ENCODE measurements around the gene WNT3.

Gene WNT3

DNA sequence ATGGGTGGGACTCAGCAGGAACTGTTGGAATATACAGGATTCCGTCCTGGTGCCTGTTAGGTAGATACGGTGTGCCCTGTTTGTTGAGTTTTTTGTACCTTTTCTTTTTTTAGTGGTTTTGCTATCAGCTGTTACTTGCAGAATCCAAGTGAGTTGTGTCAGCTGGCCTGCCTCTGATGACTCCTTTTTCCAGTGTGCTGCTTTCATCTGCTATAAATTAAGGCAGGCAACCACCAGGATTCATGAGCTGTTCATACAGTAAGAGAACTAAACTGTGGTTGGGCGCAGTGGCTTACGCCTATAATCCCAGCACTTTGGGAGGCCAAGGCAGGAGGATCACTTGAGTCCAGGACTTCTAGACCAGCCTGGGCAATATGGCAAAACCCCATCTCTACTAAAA lies 79.9 kb downstream of the WNT3 start:
- Histone ChIP-seq H3K9ac (ENCODE audit: low read length) (no peak overlapping the region), H3K27ac (ENCODE audit: low read depth, low read length) (no peak overlapping the region), H3K27me3 (ENCODE audit: control insufficient read depth, insufficient read depth, low read length) (no peaks in the 10 kb centered on the region), H3K36me3 (ENCODE audit: control insufficient read depth, insufficient read depth, low read length) (peaks cover 2% of the 10 kb centered on the region), H3K4me1 (ENCODE audit: control insufficient read depth, insufficient read depth, low read length) (no peaks in the 10 kb centered on the region), H3K4me3 (ENCODE audit: low read length) (no peak overlapping the region)

DNA sequence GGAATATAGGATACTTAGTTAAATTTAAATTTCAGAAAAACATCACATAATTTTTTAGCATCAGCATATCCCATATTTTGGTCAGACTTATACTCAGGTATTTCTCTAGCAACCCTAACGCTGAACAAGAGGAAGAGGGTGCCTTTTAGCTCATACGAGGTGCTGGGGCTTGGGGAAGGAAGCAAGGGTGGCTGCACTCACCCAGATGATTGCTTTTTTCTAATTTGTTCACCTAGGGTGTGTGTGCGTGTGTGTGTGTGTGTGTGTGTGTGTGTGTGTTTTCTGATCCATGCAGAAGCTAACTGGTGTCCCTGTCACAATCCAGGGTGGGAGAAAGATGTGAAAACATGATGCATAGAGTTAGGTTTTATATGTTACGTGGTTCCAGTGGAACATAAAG lies 81.2 kb downstream of the WNT3 start:
- Histone ChIP-seq H3K27ac (ENCODE audit: low read depth, low read length) (no peak overlapping the region), H3K9ac (ENCODE audit: low read length) (no peak overlapping the region), H3K4me3 (ENCODE audit: low read length) (no peak overlapping the region), H3K4me1 (ENCODE audit: control insufficient read depth, insufficient read depth, low read length) (no peaks in the 10 kb centered on the region), H3K27me3 (ENCODE audit: control insufficient read depth, insufficient read depth, low read length) (no peaks in the 10 kb centered on the region), H3K36me3 (ENCODE audit: control insufficient read depth, insufficient read depth, low read length) (peaks cover 2% of the 10 kb centered on the region)

DNA sequence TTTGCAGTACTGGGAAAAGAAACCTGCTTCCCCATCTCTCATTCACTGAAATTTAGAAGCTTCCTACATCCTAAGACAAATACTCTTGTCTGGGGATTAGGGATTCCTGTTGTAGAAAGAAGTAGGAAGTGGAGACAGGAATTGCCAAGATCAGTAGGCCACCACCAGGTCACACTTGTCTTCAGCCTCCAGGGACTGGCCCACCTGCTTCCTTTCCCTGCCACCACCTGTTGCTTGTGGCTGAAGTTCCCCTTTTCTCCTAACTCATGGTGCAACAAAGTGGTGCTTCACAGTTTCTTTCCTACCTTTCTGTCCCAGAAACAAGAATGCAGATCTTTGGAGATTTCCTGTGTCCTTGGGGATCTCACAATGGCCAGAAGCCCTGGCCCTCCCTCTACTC lies 82.4 kb downstream of the WNT3 start:
- Histone ChIP-seq H3K27me3 (ENCODE audit: control insufficient read depth, insufficient read depth, low read length) (no peaks in the 10 kb centered on the region), H3K27ac (ENCODE audit: low read depth, low read length) (no peak overlapping the region), H3K4me3 (ENCODE audit: low read length) (no peak overlapping the region), H3K9ac (ENCODE audit: low read length) (no peak overlapping the region), H3K36me3 (ENCODE audit: control insufficient read depth, insufficient read depth, low read length) (peaks cover 2% of the 10 kb centered on the region), H3K4me1 (ENCODE audit: control insufficient read depth, insufficient read depth, low read length) (no peaks in the 10 kb centered on the region)

DNA sequence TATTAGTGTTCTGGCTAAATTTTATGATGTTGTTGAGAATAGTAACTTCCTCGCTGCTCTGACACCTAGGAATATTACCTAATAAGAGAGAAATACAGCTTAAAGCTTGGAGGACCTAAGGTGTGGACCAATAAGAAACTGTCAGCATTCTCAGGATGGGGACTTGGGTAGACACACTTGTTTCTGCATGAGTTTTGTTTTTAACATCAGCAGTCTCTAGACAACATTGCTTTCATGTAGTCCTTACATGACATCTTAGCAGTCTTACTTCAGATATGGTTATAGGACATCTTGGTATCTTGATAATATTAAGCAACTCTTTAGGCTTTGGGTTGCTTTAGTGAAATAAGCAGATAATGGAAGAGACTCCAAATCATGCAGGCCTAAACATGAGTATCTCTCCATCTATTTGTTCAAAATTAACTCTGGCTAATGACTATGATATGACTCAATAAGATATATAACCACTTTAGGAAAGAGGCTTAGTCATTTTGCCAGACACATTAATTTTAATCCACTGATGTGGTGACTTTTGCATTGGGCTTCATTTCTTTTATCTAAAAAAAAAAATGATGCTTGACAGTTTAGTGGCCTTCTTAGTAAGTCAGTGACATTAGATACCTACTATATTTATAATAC lies 84.5 kb downstream of the WNT3 start:
- H3K27me3 ChIP-seq (ENCODE audit: control insufficient read depth, insufficient read depth, low read length) = no peaks in the 10 kb centered on the region
- peaks cover 2% of the 10 kb centered on the region for H3K36me3 ChIP-seq (ENCODE audit: control insufficient read depth, insufficient read depth, low read length)
- no peaks in the 10 kb centered on the region for H3K4me1 ChIP-seq (ENCODE audit: control insufficient read depth, insufficient read depth, low read length)
- no peak overlapping the region for H3K9ac ChIP-seq (ENCODE audit: low read length)
- no peak overlapping the region for H3K27ac ChIP-seq (ENCODE audit: low read depth, low read length)
- no peak overlapping the region for H3K4me3 ChIP-seq (ENCODE audit: low read length)

DNA sequence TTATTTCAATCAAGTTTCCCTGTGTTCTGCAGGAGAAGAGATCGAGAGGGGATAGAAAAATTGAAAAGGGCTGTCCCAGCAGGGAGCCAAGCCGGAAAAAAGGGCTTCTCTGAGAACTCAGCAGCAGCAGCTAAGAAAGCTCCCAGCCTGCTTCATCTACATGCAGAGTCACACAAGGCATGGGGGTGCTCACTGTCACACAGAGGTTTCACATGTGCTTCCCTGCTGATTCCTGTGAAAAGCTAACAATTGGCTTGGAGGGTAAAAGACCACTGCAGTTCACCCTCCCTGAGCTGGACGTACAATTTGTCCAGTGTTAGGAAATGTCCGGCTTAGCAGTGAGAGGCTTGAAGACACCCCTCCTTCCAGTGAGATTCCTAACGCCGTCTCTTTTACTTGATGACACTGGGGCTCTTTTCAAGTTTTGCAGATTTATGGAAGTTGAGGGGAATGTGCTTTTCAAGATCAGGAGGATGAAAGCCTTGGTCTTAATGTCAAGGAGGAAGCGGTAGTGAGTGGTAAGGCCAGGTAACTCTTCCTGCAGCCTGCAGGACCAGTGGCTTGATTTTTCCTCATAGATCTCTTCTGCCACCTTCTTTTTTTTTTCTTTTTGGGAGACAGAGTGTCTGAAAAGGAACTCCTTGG lies 85.6 kb downstream of the WNT3 start:
- H3K9ac ChIP-seq (ENCODE audit: low read length) = no peak overlapping the region
- H3K27me3 ChIP-seq (ENCODE audit: control insufficient read depth, insufficient read depth, low read length) = no peaks in the 10 kb centered on the region
- H3K27ac ChIP-seq (ENCODE audit: low read depth, low read length) = no peak overlapping the region
- no peak overlapping the region for H3K4me3 ChIP-seq (ENCODE audit: low read length)
- no peaks in the 10 kb centered on the region for H3K4me1 ChIP-seq (ENCODE audit: control insufficient read depth, insufficient read depth, low read length)
- peaks cover 2% of the 10 kb centered on the region for H3K36me3 ChIP-seq (ENCODE audit: control insufficient read depth, insufficient read depth, low read length)

DNA sequence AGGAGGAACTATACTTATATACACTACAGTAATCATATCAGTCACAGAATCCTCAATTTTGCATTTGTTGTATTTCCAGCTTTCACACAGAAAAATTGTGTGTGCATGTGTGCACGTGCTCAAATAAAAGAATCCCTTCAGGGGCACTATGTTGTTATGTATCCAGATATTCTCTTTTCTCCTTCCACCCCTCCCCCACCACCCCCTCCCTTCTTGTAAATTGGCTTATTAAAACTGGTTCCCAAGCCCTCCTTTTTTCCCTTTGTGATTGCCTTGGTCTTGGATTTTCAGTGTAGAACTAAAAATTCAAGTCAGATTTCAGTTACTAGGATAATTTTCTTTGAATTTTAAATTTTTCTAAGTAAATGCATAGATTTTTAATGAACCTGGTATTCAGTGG lies 86.3 kb downstream of the WNT3 start:
- H3K27me3 ChIP-seq (ENCODE audit: control insufficient read depth, insufficient read depth, low read length) = no peaks in the 10 kb centered on the region
- no peaks in the 10 kb centered on the region for H3K4me1 ChIP-seq (ENCODE audit: control insufficient read depth, insufficient read depth, low read length)
- H3K27ac ChIP-seq (ENCODE audit: low read depth, low read length) = no peak overlapping the region
- peaks cover 2% of the 10 kb centered on the region for H3K36me3 ChIP-seq (ENCODE audit: control insufficient read depth, insufficient read depth, low read length)
- no peak overlapping the region for H3K9ac ChIP-seq (ENCODE audit: low read length)
- H3K4me3 ChIP-seq (ENCODE audit: low read length) = no peak overlapping the region

DNA sequence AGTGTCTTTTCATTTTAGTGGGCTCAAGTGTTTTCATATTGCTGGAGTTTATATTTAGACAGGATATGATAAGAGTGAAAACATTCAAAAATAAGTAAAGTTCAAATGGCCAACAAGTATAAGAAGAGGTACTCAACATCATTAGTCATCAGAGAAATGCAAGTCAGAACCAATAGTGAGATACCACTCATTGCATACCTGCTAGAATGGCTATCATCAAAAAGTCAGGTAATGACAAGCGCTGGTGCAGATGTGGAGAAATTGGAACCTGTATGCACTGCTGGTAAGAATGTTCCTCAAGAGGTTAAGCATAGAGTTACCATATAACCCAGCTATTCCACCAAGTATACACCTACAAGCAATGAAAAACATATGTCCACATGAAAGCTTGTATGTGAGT lies 87.8 kb downstream of the WNT3 start:
- Histone ChIP-seq H3K4me1 (ENCODE audit: control insufficient read depth, insufficient read depth, low read length) (no peaks in the 10 kb centered on the region), H3K4me3 (ENCODE audit: low read length) (no peak overlapping the region), H3K36me3 (ENCODE audit: control insufficient read depth, insufficient read depth, low read length) (no peaks in the 10 kb centered on the region), H3K27me3 (ENCODE audit: control insufficient read depth, insufficient read depth, low read length) (no peaks in the 10 kb centered on the region), H3K9ac (ENCODE audit: low read length) (no peak overlapping the region), H3K27ac (ENCODE audit: low read depth, low read length) (no peak overlapping the region)

DNA sequence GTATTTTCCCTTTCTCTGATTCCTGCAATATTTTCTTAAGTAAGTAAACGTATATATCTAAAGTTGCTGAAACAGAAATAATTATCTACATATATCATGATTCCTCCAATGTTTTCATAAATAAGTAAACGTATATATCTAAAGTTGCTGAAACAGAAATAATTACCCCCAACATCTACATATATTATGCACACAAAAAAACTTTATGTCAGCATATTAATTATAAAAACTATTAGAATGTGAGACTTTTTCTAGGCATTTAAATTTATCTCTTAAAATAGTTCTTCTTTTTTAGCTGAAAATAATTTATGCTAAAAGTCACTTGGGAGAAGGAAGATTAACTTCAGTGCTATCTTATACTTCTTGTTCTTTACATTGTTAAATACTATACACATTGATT lies 88.5 kb downstream of the WNT3 start:
- Histone ChIP-seq H3K27me3 (ENCODE audit: control insufficient read depth, insufficient read depth, low read length) (no peaks in the 10 kb centered on the region), H3K36me3 (ENCODE audit: control insufficient read depth, insufficient read depth, low read length) (no peaks in the 10 kb centered on the region), H3K9ac (ENCODE audit: low read length) (no peak overlapping the region), H3K4me3 (ENCODE audit: low read length) (no peak overlapping the region), H3K4me1 (ENCODE audit: control insufficient read depth, insufficient read depth, low read length) (no peaks in the 10 kb centered on the region), H3K27ac (ENCODE audit: low read depth, low read length) (no peak overlapping the region)

DNA sequence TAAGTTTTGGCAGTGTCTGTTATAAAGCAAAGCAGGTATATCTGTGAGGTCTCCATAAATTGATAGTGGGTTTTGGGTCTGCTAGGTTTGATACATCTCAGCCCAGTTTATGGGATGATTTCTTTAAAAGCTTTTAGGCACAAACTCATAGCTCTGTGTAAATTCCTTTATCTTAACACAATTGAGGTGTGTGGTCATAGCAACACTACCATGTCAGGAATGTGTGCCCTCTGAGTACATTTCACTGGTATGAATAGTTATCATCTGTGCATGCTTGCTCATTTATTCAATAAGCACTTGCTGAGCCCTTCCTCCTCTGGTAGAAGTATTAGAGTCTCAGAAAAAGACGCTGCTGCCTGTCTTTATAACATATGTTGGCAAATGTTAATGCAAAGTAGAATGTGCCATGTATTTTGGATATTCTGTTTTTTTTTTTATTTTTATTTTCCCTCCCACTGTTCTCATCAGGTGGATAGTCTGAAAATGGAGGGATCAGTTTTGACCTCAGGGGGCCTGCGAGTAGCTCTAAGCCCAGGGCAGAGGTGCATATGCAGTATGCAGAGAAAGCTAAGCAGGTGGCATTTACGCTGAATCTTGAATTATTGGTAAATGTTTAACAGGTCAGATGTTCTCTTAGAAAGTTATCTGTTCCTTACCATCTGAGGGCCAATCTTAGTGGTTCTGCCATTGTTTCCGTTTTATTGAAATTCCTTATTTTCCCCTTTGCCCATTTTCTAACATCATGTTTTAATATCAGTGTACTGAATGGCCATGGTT lies 90.7 kb downstream of the WNT3 start:
- H3K36me3 ChIP-seq (ENCODE audit: control insufficient read depth, insufficient read depth, low read length) = no peaks in the 10 kb centered on the region
- H3K27ac ChIP-seq (ENCODE audit: low read depth, low read length) = no peak overlapping the region
- H3K9ac ChIP-seq (ENCODE audit: low read length) = no peak overlapping the region

DNA sequence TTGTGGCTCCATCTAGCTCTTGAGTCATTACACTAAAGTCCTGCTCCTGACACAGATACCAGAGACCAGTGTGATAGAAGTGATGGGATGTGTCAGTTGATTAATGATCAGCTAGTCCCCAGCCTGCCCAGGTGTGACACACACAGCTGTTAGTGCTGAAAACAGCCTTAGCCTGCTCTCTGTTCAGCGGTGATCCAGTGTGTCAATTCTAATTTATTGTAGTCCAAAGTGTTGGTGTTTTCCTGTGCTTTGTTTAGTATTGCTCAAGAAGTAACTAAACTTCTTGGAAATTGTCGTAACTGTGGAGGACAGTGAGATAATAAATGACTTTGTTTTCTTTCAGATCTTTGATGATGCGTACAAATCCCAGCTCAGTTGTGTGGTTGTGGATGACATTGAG lies 92.3 kb downstream of the WNT3 start:
- H3K27me3 ChIP-seq (ENCODE audit: control insufficient read depth, insufficient read depth, low read length) = no peaks in the 10 kb centered on the region
- H3K27ac ChIP-seq (ENCODE audit: low read depth, low read length) = no peak overlapping the region
- no peak overlapping the region for H3K4me3 ChIP-seq (ENCODE audit: low read length)
- no peaks in the 10 kb centered on the region for H3K4me1 ChIP-seq (ENCODE audit: control insufficient read depth, insufficient read depth, low read length)
- H3K9ac ChIP-seq (ENCODE audit: low read length) = no peak overlapping the region
- H3K36me3 ChIP-seq (ENCODE audit: control insufficient read depth, insufficient read depth, low read length) = no peaks in the 10 kb centered on the region

More for the DNA sequence above, 90.7 kb downstream of the WNT3 start:
- no peaks in the 10 kb centered on the region for H3K27me3 ChIP-seq (ENCODE audit: control insufficient read depth, insufficient read depth, low read length)
- H3K4me3 ChIP-seq (ENCODE audit: low read length) = no peak overlapping the region
- H3K4me1 ChIP-seq (ENCODE audit: control insufficient read depth, insufficient read depth, low read length) = no peaks in the 10 kb centered on the region

DNA sequence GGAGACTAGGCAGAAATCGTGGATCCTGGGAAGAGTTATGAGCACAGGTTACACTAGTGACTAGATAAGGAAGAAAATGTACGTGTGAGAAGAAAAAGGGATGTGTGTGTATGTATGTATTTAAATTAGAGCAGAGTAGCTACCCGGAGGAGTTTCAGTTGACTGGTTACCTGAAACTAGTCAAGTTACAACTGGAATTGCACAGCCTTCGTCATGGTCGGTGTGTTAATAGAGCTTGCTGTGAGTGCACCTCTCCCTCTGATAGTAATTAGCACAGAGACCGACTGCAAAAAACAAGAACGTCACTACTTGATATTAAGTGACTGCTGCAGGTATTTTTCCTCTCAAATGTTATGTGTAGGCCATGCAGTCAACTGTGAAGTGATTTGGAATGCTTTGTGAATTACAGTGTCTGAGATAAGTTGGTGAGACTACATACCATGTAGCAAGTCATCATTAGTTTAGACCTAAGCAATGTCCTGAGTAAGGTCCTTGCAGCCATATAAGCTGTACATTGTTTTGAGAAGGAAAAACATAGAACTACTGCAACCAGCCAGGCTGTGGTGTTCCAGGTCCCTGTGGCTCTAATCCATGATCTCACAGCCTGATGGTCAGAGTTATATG lies 95.7 kb downstream of the WNT3 start:
- Histone ChIP-seq H3K36me3 (ENCODE audit: control insufficient read depth, insufficient read depth, low read length) (peaks cover 3% of the 10 kb centered on the region), H3K9ac (ENCODE audit: low read length) (no peak overlapping the region), H3K27ac (ENCODE audit: low read depth, low read length) (no peak overlapping the region), H3K27me3 (ENCODE audit: control insufficient read depth, insufficient read depth, low read length) (no peaks in the 10 kb centered on the region), H3K4me1 (ENCODE audit: control insufficient read depth, insufficient read depth, low read length) (no peaks in the 10 kb centered on the region), H3K4me3 (ENCODE audit: low read length) (no peak overlapping the region)

DNA sequence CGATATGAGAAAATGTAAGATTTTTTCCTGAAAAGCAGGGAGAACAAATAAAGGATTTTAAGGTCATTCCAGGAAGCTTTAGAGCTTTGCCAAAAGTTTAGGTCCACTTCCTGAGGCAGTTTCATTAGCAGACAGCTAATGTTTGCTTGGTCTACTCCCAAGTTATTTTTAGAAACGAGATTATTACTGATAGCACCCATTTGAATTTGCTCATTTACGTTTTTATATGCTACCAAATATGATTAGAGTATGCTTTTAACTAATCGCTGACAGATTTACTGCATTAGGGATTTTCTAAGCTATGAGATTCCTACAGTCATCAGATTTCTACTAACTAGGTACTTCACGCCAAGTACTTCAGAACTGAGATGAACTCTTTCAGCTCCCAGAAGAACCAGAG lies 98.1 kb downstream of the WNT3 start:
- Histone ChIP-seq H3K4me3 (ENCODE audit: low read length) (no peak overlapping the region), H3K27me3 (ENCODE audit: control insufficient read depth, insufficient read depth, low read length) (no peaks in the 10 kb centered on the region), H3K9ac (ENCODE audit: low read length) (no peak overlapping the region), H3K27ac (ENCODE audit: low read depth, low read length) (no peak overlapping the region), H3K36me3 (ENCODE audit: control insufficient read depth, insufficient read depth, low read length) (peaks cover 3% of the 10 kb centered on the region), H3K4me1 (ENCODE audit: control insufficient read depth, insufficient read depth, low read length) (no peaks in the 10 kb centered on the region)
